GM23338 (cell line): ENCODE data around the gene PTPA. TPM values are rescaled to one million over a fixed set of nuclear protein-coding genes. Genes with fewer than 3 reads are reported as not detected.
"Not testable (repeated sequence)": the region's sequence is repeated elsewhere in the genome, so short reads cannot be mapped to it uniquely, and the experiment has no call there.

Experiments
- ATAC-seq: fragments of 200-7000 bp; cut with Tn5 transposase; 3 replicates; pipeline ENCODE4 v1.9.1; 2020
- DNase-seq: peaks from one replicate; pipeline ENCODE4 v3.0.0-alpha.2; 2015; ENCODE audit warnings: low spot score
- H2AFZ ChIP-seq: fragments of 200-600 bp; sonication (generic); 2 replicates; pipeline ENCODE4 v1.8.0; 2016; ENCODE audit warnings: antibody characterized with exemption, mild to moderate bottlenecking, moderate library complexity
- H3F3A ChIP-seq: fragments of 200-600 bp; sonication (generic); replicated peaks from 2 replicates; pipeline ENCODE4 v1.8.0; 2017; ENCODE audit warnings: antibody characterized with exemption, mixed run types, low read depth
- H3K27ac ChIP-seq: fragments of 200-600 bp; sonication (generic); 2 replicates; pipeline ENCODE4 v1.6.1; 2016; ENCODE audit warnings: low read depth
- H3K27me3 ChIP-seq: fragments of 200-600 bp; sonication (generic); 2 replicates; pipeline ENCODE4 v1.8.0; 2016; ENCODE audit warnings: mild to moderate bottlenecking, mixed run types, moderate library complexity; ENCODE audit not compliant: insufficient read depth
- H3K36me3 ChIP-seq: fragments of 200-600 bp; sonication (generic); 2 replicates; pipeline ENCODE4 v1.8.0; 2016; ENCODE audit warnings: mild to moderate bottlenecking; ENCODE audit not compliant: insufficient read depth
- H3K4me1 ChIP-seq: fragments of 200-600 bp; sonication (generic); 2 replicates; pipeline ENCODE4 v1.8.0; 2016; ENCODE audit warnings: mild to moderate bottlenecking, moderate library complexity; ENCODE audit not compliant: insufficient read depth
- H3K4me2 ChIP-seq: fragments of 200-600 bp; sonication (generic); 2 replicates; pipeline ENCODE4 v1.7.1; 2017; ENCODE audit warnings: mixed run types
- H3K4me3 ChIP-seq: fragments of 200-600 bp; sonication (generic); 2 replicates; pipeline ENCODE4 v1.6.1; 2016; ENCODE audit warnings: mixed run types
- H3K79me2 ChIP-seq: fragments of 200-600 bp; sonication (generic); replicated peaks from 2 replicates; pipeline ENCODE4 v1.8.0; 2017; ENCODE audit warnings: mild to moderate bottlenecking; ENCODE audit not compliant: insufficient read depth
- H3K9me2 ChIP-seq: fragments of 200-600 bp; sonication (generic); 2 replicates; pipeline ENCODE4 v1.8.0; 2017; ENCODE audit not compliant: insufficient read depth
- H4K20me1 ChIP-seq: fragments of 200-600 bp; sonication (generic); replicated peaks from 2 replicates; pipeline ENCODE4 v1.8.0; 2017; ENCODE audit warnings: mild to moderate bottlenecking; ENCODE audit not compliant: insufficient read depth
- H3K27ac Mint-ChIP-seq: 2 replicates; pipeline ENCODE4 v1.8.0; 2020; ENCODE audit warnings: inconsistent platforms, mild to moderate bottlenecking, moderate library complexity, mixed read lengths
- H3K27me3 Mint-ChIP-seq: 3 replicates; pipeline ENCODE4 v1.8.0; 2022; ENCODE audit warnings: low read depth, mild to moderate bottlenecking, moderate library complexity, mixed read lengths, inconsistent platforms; ENCODE audit not compliant: insufficient read depth, poor library complexity
- H3K36me3 Mint-ChIP-seq: 3 replicates; pipeline ENCODE4 v1.8.0; 2021; ENCODE audit warnings: low read depth, mild to moderate bottlenecking, inconsistent platforms, moderate library complexity, mixed read lengths
- H3K4me1 Mint-ChIP-seq: 3 replicates; pipeline ENCODE4 v1.8.0; 2020; ENCODE audit warnings: mild to moderate bottlenecking, inconsistent platforms, mixed read lengths
- H3K4me3 Mint-ChIP-seq: 3 replicates; pipeline ENCODE4 v1.8.0; 2021; ENCODE audit warnings: moderate library complexity, mild to moderate bottlenecking, inconsistent platforms, mixed read lengths
- H3K9me3 Mint-ChIP-seq: 3 replicates; pipeline ENCODE4 v1.8.0; 2020; ENCODE audit warnings: moderate library complexity, mild to moderate bottlenecking, inconsistent platforms, mixed read lengths
- NANOG ChIP-seq: IDR thresholded peaks from 2 replicates; pipeline ENCODE4 v1.6.1; 2016; ENCODE audit warnings: antibody characterized with exemption, borderline replicate concordance
- STAT1 ChIP-seq: IDR thresholded peaks from one replicate; pipeline ENCODE4 v1.6.1; 2016; ENCODE audit warnings: antibody characterized with exemption; ENCODE audit not compliant: unreplicated experiment
- polyA plus RNA-seq: library from polyadenylated mRNA; unstranded; fragments of >200 nt; fragmentation: Nextera tagmentation; extraction: Ambion mirVana; gene quantifications from 2 replicates; pipeline ENCODE4 v1.2.1, GENCODE V29; 2016
- total RNA-seq: library from RNA; depleted of rRNA; stranded (reverse); fragments of >200 nt; shearing (Covaris generic); gene quantifications from 2 replicates; pipeline ENCODE4 v1.2.3, GENCODE V29; 2014
- TF ChIP-seq, protein P1 (sequence below): fragments of 250-450 bp; sonication (Bioruptor Pico); IDR thresholded peaks from 2 replicates; pipeline ENCODE4 v1.5.0; 2020; ENCODE audit warnings: mild to moderate bottlenecking, moderate library complexity
- TF ChIP-seq, protein P2 (sequence below): IDR thresholded peaks from 2 replicates; pipeline ENCODE4 v1.6.1; 2016; ENCODE audit warnings: antibody characterized with exemption

PTPA gene
- total and polyA plus RNA-seq, 2 experiments from 2014 or later = 53.9 to 122 TPM

DNA sequence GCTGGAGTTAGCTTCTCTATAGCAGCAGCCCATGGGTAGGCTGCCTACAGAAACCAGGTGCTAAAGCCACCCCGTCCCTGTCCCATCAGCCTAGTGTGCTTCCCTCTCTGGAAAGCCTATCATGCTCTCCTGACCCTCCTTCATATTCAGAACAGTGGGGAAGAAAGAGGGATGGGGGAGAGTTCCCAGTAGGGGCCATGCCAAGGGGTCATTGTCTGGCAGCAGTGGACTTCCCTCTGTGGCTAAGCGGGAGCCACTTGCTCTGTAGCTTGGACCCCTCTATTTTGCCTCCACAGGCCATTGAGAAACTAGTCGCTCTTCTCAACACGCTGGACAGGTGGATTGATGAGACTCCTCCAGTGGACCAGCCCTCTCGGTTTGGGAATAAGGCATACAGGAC, 17.5 kb downstream of the PTPA start:
- DNase-seq (no peak), ATAC-seq (no peak)
- Histone ChIP-seq H2AFZ (no peak overlapping the region), H3K36me3 (peaks cover 17% of the 10 kb centered on the region; the same call in 1 of the 2 replicates), H3K9me2 (no peaks in the 10 kb centered on the region), H3K4me1 (peaks cover 16% of the 10 kb centered on the region), H3K4me2 (no peak overlapping the region), H3F3A (peaks cover 10% of the 10 kb centered on the region; the same call in 1 of the 2 replicates), H3K27me3 (no peaks in the 10 kb centered on the region), H4K20me1 (0 out of 2 replicates have a peak, but pooled peaks cover 2% of the 10 kb centered on the region), H3K79me2 (0 out of 2 replicates have a peak, but pooled peaks cover 15% of the 10 kb centered on the region), H3K4me3 (no peak overlapping the region), H3K27ac (no peak overlapping the region)
- H3K27me3 Mint-ChIP-seq = peaks cover 8% of the 10 kb centered on the region
- H3K36me3 Mint-ChIP-seq = peaks cover 60% of the 10 kb centered on the region
- no peak overlapping the region for H3K27ac Mint-ChIP-seq
- H3K4me1 Mint-ChIP-seq = peaks cover 22% of the 10 kb centered on the region
- no peaks in the 10 kb centered on the region for H3K9me3 Mint-ChIP-seq
- no peak overlapping the region; the same call in 2 of the 3 replicates for H3K4me3 Mint-ChIP-seq
- TF ChIP-seq STAT1 = no peak
- TF ChIP-seq, protein P1, sequence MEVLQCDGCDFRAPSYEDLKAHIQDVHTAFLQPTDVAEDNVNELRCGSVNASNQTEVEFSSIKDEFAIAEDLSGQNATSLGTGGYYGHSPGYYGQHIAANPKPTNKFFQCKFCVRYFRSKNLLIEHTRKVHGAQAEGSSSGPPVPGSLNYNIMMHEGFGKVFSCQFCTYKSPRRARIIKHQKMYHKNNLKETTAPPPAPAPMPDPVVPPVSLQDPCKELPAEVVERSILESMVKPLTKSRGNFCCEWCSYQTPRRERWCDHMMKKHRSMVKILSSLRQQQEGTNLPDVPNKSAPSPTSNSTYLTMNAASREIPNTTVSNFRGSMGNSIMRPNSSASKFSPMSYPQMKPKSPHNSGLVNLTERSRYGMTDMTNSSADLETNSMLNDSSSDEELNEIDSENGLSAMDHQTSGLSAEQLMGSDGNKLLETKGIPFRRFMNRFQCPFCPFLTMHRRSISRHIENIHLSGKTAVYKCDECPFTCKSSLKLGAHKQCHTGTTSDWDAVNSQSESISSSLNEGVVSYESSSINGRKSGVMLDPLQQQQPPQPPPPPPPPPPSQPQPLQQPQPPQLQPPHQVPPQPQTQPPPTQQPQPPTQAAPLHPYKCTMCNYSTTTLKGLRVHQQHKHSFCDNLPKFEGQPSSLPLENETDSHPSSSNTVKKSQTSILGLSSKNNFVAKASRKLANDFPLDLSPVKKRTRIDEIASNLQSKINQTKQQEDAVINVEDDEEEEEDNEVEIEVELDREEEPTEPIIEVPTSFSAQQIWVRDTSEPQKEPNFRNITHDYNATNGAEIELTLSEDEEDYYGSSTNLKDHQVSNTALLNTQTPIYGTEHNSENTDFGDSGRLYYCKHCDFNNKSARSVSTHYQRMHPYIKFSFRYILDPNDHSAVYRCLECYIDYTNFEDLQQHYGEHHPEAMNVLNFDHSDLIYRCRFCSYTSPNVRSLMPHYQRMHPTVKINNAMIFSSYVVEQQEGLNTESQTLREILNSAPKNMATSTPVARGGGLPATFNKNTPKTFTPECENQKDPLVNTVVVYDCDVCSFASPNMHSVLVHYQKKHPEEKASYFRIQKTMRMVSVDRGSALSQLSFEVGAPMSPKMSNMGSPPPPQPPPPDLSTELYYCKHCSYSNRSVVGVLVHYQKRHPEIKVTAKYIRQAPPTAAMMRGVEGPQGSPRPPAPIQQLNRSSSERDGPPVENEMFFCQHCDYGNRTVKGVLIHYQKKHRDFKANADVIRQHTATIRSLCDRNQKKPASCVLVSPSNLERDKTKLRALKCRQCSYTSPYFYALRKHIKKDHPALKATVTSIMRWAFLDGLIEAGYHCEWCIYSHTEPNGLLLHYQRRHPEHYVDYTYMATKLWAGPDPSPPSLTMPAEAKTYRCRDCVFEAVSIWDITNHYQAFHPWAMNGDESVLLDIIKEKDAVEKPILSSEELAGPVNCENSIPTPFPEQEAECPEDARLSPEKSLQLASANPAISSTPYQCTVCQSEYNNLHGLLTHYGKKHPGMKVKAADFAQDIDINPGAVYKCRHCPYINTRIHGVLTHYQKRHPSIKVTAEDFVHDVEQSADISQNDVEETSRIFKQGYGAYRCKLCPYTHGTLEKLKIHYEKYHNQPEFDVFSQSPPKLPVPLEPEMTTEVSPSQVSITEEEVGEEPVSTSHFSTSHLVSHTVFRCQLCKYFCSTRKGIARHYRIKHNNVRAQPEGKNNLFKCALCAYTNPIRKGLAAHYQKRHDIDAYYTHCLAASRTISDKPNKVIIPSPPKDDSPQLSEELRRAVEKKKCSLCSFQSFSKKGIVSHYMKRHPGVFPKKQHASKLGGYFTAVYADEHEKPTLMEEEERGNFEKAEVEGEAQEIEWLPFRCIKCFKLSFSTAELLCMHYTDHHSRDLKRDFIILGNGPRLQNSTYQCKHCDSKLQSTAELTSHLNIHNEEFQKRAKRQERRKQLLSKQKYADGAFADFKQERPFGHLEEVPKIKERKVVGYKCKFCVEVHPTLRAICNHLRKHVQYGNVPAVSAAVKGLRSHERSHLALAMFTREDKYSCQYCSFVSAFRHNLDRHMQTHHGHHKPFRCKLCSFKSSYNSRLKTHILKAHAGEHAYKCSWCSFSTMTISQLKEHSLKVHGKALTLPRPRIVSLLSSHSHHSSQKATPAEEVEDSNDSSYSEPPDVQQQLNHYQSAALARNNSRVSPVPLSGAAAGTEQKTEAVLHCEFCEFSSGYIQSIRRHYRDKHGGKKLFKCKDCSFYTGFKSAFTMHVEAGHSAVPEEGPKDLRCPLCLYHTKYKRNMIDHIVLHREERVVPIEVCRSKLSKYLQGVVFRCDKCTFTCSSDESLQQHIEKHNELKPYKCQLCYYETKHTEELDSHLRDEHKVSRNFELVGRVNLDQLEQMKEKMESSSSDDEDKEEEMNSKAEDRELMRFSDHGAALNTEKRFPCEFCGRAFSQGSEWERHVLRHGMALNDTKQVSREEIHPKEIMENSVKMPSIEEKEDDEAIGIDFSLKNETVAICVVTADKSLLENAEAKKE = no peak
- TF ChIP-seq NANOG = no peak
- TF ChIP-seq, protein P2, sequence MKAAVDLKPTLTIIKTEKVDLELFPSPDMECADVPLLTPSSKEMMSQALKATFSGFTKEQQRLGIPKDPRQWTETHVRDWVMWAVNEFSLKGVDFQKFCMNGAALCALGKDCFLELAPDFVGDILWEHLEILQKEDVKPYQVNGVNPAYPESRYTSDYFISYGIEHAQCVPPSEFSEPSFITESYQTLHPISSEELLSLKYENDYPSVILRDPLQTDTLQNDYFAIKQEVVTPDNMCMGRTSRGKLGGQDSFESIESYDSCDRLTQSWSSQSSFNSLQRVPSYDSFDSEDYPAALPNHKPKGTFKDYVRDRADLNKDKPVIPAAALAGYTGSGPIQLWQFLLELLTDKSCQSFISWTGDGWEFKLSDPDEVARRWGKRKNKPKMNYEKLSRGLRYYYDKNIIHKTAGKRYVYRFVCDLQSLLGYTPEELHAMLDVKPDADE = no peak

DNA sequence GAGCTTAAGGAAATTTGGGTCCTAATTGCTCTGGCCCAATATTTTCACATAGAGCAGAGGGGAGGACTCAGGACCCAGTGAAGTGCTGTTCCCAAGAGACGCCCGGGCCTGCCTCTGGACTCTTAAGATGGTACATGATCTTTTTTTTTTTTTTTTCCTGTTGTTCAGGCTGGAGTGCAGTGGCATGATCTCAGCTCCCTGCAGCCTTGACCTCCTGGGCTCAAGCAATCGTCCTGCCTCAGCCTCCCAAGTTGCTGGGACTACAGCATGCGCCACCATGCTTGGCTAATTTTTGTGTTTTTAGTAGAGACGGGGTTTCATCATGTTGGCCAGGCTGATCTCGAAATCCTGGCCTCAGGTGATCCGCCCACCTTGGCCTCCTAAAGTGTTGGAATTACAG, 19.1 kb downstream of the PTPA start:
- Histone ChIP-seq H3K36me3 (peaks cover 14% of the 10 kb centered on the region; the same call in 1 of the 2 replicates), H3K79me2 (0 out of 2 replicates have a peak, but pooled peaks cover 14% of the 10 kb centered on the region), H3K4me1 (peaks cover 16% of the 10 kb centered on the region), H3F3A (peaks cover 10% of the 10 kb centered on the region; the same call in 1 of the 2 replicates)
- H3K9me2 ChIP-seq, H2AFZ ChIP-seq, ATAC-seq, H3K9me3 Mint-ChIP-seq, H3K4me3 Mint-ChIP-seq, H3K27me3 ChIP-seq, H3K27ac Mint-ChIP-seq, H3K27me3 Mint-ChIP-seq, H3K27ac ChIP-seq, DNase-seq, H4K20me1 ChIP-seq, H3K4me3 ChIP-seq, H3K4me2 ChIP-seq: not testable (repeated sequence)
- Mint-ChIP-seq H3K4me1 (peaks cover 22% of the 10 kb centered on the region), H3K36me3 (peaks cover 59% of the 10 kb centered on the region)
